ENCODE measurements around the gene RENBP.

The RENBP gene

DNA sequence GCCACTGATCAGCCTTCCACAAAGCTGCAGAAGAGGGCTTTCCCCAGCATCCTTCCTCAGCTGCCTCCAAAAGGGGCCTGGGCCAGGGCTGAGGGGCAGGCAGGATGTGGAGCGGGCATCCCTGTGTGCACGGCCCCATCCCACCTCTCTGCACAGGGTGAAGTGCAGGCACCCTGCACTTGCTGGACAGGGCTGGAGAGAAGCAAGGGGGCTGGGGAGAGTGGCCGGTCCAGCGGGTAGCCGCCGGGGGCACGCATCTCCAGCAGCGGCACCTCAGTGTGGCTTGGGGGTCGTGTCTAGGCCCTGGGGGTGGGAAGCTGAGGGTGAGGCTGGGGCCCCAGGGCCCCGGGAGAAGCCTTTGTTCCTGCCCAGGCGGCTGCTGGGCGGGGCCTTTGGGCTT is 37.0 kb downstream of the RENBP start:
- no peaks in the 10 kb centered on the region for H3K4me1 ChIP-seq (ENCODE audit: low read length)
- H3K9ac ChIP-seq (ENCODE audit: low read length): no peak overlapping the region
- no peak for DNase-seq
- H3F3A ChIP-seq (ENCODE audit: insufficient read depth, low read length): no peaks in the 10 kb centered on the region
- no peak overlapping the region for H3K4me2 ChIP-seq (ENCODE audit: low read depth, low read length)
- no peak overlapping the region for H2AFZ ChIP-seq (ENCODE audit: low read length)
- no peaks in the 10 kb centered on the region for H3K9me2 ChIP-seq (replicated peaks; ENCODE audit: insufficient read depth, low read length)
- H3K79me2 ChIP-seq (ENCODE audit: low read length): no peaks in the 10 kb centered on the region
- no peak overlapping the region for H3K4me3 ChIP-seq (ENCODE audit: low read length)
- no peaks in the 10 kb centered on the region for H3K9me3 ChIP-seq (replicated peaks; ENCODE audit: insufficient read depth, low read length)
- no peak for TF ChIP-seq EZH2 (optimal IDR thresholded peaks at IDR 0.05; ENCODE audit: low read depth, low read length)
- no peak for TF ChIP-seq EZH2phosphoT487 (IDR thresholded peaks at IDR 0.05; ENCODE audit: low read length)
- no peak for TF ChIP-seq CTCF (IDR thresholded peaks at IDR 0.05; ENCODE audit: low read length)
- H4K20me1 ChIP-seq (ENCODE audit: insufficient read depth, low read length): no peaks in the 10 kb centered on the region
- no peaks in the 10 kb centered on the region for H3K36me3 ChIP-seq (replicated peaks; ENCODE audit: insufficient read depth, low read length)
- no peak overlapping the region for H3K27ac ChIP-seq (ENCODE audit: low read length)
- H3K27me3 ChIP-seq (replicated peaks; ENCODE audit: insufficient read depth, low read length): no peaks in the 10 kb centered on the region

GRCh38 chrX:153906126-153906917 is 38.1 kb downstream of the RENBP start:
- Histone ChIP-seq H3K4me1 (ENCODE audit: low read length) (0 out of 2 replicates have a peak, but pooled peaks cover 2% of the 10 kb centered on the region), H3K9me2 (replicated peaks; ENCODE audit: insufficient read depth, low read length) (no peaks in the 10 kb centered on the region), H3K9me3 (replicated peaks; ENCODE audit: insufficient read depth, low read length) (no peaks in the 10 kb centered on the region), H3K27ac (ENCODE audit: low read length) (no peak overlapping the region), H3K79me2 (ENCODE audit: low read length) (no peaks in the 10 kb centered on the region), H3K4me3 (ENCODE audit: low read length) (no peak overlapping the region), H3K4me2 (ENCODE audit: low read depth, low read length) (no peak overlapping the region), H3K36me3 (replicated peaks; ENCODE audit: insufficient read depth, low read length) (no peaks in the 10 kb centered on the region), H3K27me3 (replicated peaks; ENCODE audit: insufficient read depth, low read length) (no peaks in the 10 kb centered on the region), H4K20me1 (ENCODE audit: insufficient read depth, low read length) (no peaks in the 10 kb centered on the region), H2AFZ (ENCODE audit: low read length) (no peak overlapping the region), H3F3A (ENCODE audit: insufficient read depth, low read length) (no peaks in the 10 kb centered on the region), H3K9ac (ENCODE audit: low read length) (no peak overlapping the region)
- no peak for TF ChIP-seq EZH2 (optimal IDR thresholded peaks at IDR 0.05; ENCODE audit: low read depth, low read length)
- no peak for TF ChIP-seq CTCF (IDR thresholded peaks at IDR 0.05; ENCODE audit: low read length)
- no peak for TF ChIP-seq EZH2phosphoT487 (IDR thresholded peaks at IDR 0.05; ENCODE audit: low read length)
- no peak for DNase-seq

DNA sequence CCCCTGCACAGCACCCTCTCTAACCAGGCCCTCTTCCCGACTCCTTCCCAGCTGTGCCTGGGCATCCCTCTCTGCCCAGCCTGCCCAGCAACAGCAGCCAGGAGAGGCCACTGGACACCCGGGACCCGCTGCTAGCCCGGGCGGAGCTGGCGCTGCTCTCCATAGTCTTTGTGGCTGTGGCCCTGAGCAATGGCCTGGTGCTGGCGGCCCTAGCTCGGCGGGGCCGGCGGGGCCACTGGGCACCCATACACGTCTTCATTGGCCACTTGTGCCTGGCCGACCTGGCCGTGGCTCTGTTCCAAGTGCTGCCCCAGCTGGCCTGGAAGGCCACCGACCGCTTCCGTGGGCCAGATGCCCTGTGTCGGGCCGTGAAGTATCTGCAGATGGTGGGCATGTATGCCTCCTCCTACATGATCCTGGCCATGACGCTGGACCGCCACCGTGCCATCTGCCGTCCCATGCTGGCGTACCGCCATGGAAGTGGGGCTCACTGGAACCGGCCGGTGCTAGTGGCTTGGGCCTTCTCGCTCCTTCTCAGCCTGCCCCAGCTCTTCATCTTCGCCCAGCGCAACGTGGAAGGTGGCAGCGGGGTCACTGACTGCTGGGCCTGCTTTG is 38.9 kb downstream of the RENBP start:
- Histone ChIP-seq H3K4me2 (ENCODE audit: low read depth, low read length) (no peak overlapping the region), H3K27me3 (replicated peaks; ENCODE audit: insufficient read depth, low read length) (no peaks in the 10 kb centered on the region), H3F3A (ENCODE audit: insufficient read depth, low read length) (peaks cover 2% of the 10 kb centered on the region; the same call in 1 of the 2 replicates), H2AFZ (ENCODE audit: low read length) (no peak overlapping the region), H3K9me2 (replicated peaks; ENCODE audit: insufficient read depth, low read length) (no peaks in the 10 kb centered on the region), H3K79me2 (ENCODE audit: low read length) (no peaks in the 10 kb centered on the region), H3K9me3 (replicated peaks; ENCODE audit: insufficient read depth, low read length) (no peaks in the 10 kb centered on the region), H3K27ac (ENCODE audit: low read length) (no peak overlapping the region), H3K9ac (ENCODE audit: low read length) (no peak overlapping the region), H3K4me1 (ENCODE audit: low read length) (0 out of 2 replicates have a peak, but pooled peaks cover 7% of the 10 kb centered on the region), H3K4me3 (ENCODE audit: low read length) (no peak overlapping the region), H3K36me3 (replicated peaks; ENCODE audit: insufficient read depth, low read length) (no peaks in the 10 kb centered on the region), H4K20me1 (ENCODE audit: insufficient read depth, low read length) (no peaks in the 10 kb centered on the region)
- no peak for DNase-seq
- no peak for TF ChIP-seq EZH2phosphoT487 (IDR thresholded peaks at IDR 0.05; ENCODE audit: low read length)
- TF ChIP-seq EZH2 (optimal IDR thresholded peaks at IDR 0.05; ENCODE audit: low read depth, low read length): no peak
- no peak for TF ChIP-seq CTCF (IDR thresholded peaks at IDR 0.05; ENCODE audit: low read length)

Data from MM.1S (cell line).